Measurements from ENCODE around the gene RAB9A. TPM values are rescaled to one million over a fixed set of nuclear protein-coding genes. Genes with fewer than 3 reads are reported as not detected.
A peak's percentile ranks its signal among the peaks of the same experiment; 100 is the strongest.
"Not testable (repeated sequence)": the region's sequence is repeated elsewhere in the genome, so short reads cannot be mapped to it uniquely, and the experiment has no call there.

RAB9A gene
- polyA plus RNA-seq, 1 donor: 14.0 TPM

- no peak for DNase-seq
Observed at GRCh38 chrX:13670197-13670596, 18.7 kb upstream of the RAB9A start.

- no peak for DNase-seq
Observed at GRCh38 chrX:13673016-13673415, 15.9 kb upstream of the RAB9A start.

- DNase-seq: no peak
Observed at GRCh38 chrX:13676885-13677284, 12.0 kb upstream of the RAB9A start.

GRCh38 chrX:13679700-13680099, 9.2 kb upstream of the RAB9A start:
- DNase-seq: not testable (repeated sequence)

- DNase-seq: no peak
Observed at GRCh38 chrX:13681595-13681994, 7.3 kb upstream of the RAB9A start.

- no peak for DNase-seq
Observed at GRCh38 chrX:13684361-13684760, 4.6 kb upstream of the RAB9A start.

GRCh38 chrX:13685126-13685763, 3.7 kb upstream of the RAB9A start:
- DNase-seq: no peak

- DNase-seq: no peak
Observed at GRCh38 chrX:13687203-13687602, 1.7 kb upstream of the RAB9A start.

- DNase-seq: no peak
Observed at GRCh38 chrX:13688384-13688957, 457 bp upstream of the RAB9A start.

GRCh38 chrX:13689741-13690211, 848 bp downstream of the RAB9A start:
- peak; percentile 28 for DNase-seq

GRCh38 chrX:13690836-13691235, 1.9 kb downstream of the RAB9A start:
- no peak for DNase-seq

GRCh38 chrX:13691841-13692371, 3.0 kb downstream of the RAB9A start:
- DNase-seq: no peak

- DNase-seq: no peak
Observed at GRCh38 chrX:13692771-13693231, 3.9 kb downstream of the RAB9A start.

GRCh38 chrX:13693341-13693961, 4.5 kb downstream of the RAB9A start:
- no peak for DNase-seq

GRCh38 chrX:13694359-13694758, 5.4 kb downstream of the RAB9A start:
- no peak for DNase-seq

GRCh38 chrX:13694983-13695382, 6.1 kb downstream of the RAB9A start:
- DNase-seq: no peak

- DNase-seq: no peak
Observed at GRCh38 chrX:13695601-13696115, 6.7 kb downstream of the RAB9A start.

GRCh38 chrX:13697455-13697854, 8.5 kb downstream of the RAB9A start:
- DNase-seq: no peak

GRCh38 chrX:13697976-13698375, 9.0 kb downstream of the RAB9A start:
- DNase-seq: no peak

- DNase-seq: no peak
Observed at GRCh38 chrX:13698432-13698831, 9.5 kb downstream of the RAB9A start.

GRCh38 chrX:13699183-13699826, 10.4 kb downstream of the RAB9A start:
- DNase-seq: no peak

- no peak for DNase-seq
Observed at GRCh38 chrX:13700380-13700779, 11.5 kb downstream of the RAB9A start.
